HepG2 (cell line): ENCODE measurements around the gene C16orf87. TPM values are rescaled to one million over a fixed set of nuclear protein-coding genes. Genes with fewer than 3 reads are reported as not detected.

Experiments used
- AHR ChIP-seq: IDR thresholded peaks from 2 replicates; pipeline ENCODE4 v1.6.1; 2018; ENCODE audit warnings: missing genetic modification reagents, missing compliant biosample characterization
- CCDC6 ChIP-seq: sonication (generic); formaldehyde crosslinking; IDR thresholded peaks from 2 replicates; pipeline ENCODE4 v1.8.1; 2022; ENCODE audit warnings: mild to moderate bottlenecking, missing genetic modification reagents, moderate library complexity
- KDM2A ChIP-seq: sonication (generic); formaldehyde crosslinking; IDR thresholded peaks from 2 replicates; pipeline ENCODE4 v1.4.0; 2020; ENCODE audit warnings: low read depth, missing genetic modification reagents, borderline replicate concordance
- NFYB ChIP-seq: sonication (generic); formaldehyde crosslinking; IDR thresholded peaks from 2 replicates; pipeline ENCODE4 v1.4.0; 2020; ENCODE audit warnings: missing genetic modification reagents
- NR2C2 ChIP-seq: sonication (generic); formaldehyde crosslinking; IDR thresholded peaks from 2 replicates; pipeline ENCODE4 v1.4.0; 2020; ENCODE audit warnings: missing genetic modification reagents, mild to moderate bottlenecking, moderate library complexity, borderline replicate concordance
- PRDM10 ChIP-seq: sonication (generic); formaldehyde crosslinking; IDR thresholded peaks from 2 replicates; pipeline ENCODE4 v1.4.0; 2020; ENCODE audit warnings: low read depth, missing genetic modification reagents
- SRSF4 ChIP-seq: fragments of 200-400 bp; formaldehyde crosslinking; IDR thresholded peaks from one replicate; pipeline ENCODE4 v1.6.1; 2018; ENCODE audit warnings: mild to moderate bottlenecking, low read depth, low read length, moderate library complexity; ENCODE audit not compliant: poor library complexity, severe bottlenecking
- SRSF9 ChIP-seq: fragments of 200-400 bp; formaldehyde crosslinking; IDR thresholded peaks from 2 replicates; pipeline ENCODE4 v1.6.1; 2018; ENCODE audit warnings: borderline replicate concordance, mild to moderate bottlenecking, low read depth, low read length; ENCODE audit not compliant: insufficient read depth, poor library complexity, severe bottlenecking
- TOPORS ChIP-seq: sonication (generic); formaldehyde crosslinking; IDR thresholded peaks from 2 replicates; pipeline ENCODE4 v1.8.0; 2023; ENCODE audit warnings: mild to moderate bottlenecking, missing genetic modification reagents
- XBP1 ChIP-seq: sonication (generic); formaldehyde crosslinking; IDR thresholded peaks from 2 replicates; pipeline ENCODE4 v1.5.0; 2020; ENCODE audit warnings: missing genetic modification reagents
- YY1 ChIP-seq: IDR thresholded peaks from 2 replicates; pipeline ENCODE4 v1.6.1; 2011; ENCODE audit warnings: low read length, low read depth, moderate library complexity, mild to moderate bottlenecking; ENCODE audit not compliant: insufficient read depth, insufficient replicate concordance
- ZBTB10 ChIP-seq: sonication (generic); formaldehyde crosslinking; IDR thresholded peaks from 2 replicates; pipeline ENCODE4 v1.4.0; 2020; ENCODE audit warnings: missing genetic modification reagents, borderline replicate concordance
- ZMAT3 ChIP-seq: sonication (generic); formaldehyde crosslinking; conservative IDR thresholded peaks from 2 replicates; pipeline ENCODE4 v1.7.0; 2021; ENCODE audit warnings: missing genetic modification reagents
- ZNF430 ChIP-seq: sonication (generic); formaldehyde crosslinking; IDR thresholded peaks from 2 replicates; pipeline ENCODE4 v1.9.0; 2021; ENCODE audit warnings: mild to moderate bottlenecking, missing genetic modification reagents
- ZNF44 ChIP-seq: sonication (generic); formaldehyde crosslinking; IDR thresholded peaks from 2 replicates; pipeline ENCODE4 v1.5.1; 2020; ENCODE audit warnings: mild to moderate bottlenecking, missing genetic modification reagents
- polyA plus RNA-seq, 8 experiments: library from polyadenylated mRNA; depleted of rRNA in 3 of 8; stranded (reverse) in 7 of 8; unstranded in 1 of 8; fragments of >200 nt; fragmentation: Illumina TruSeq in 4 of 8; extraction: Trizol in 4 of 8; gene quantifications; 2 replicates each; pipeline versions ENCODE4 v1.2.1 to v1.2.3, GENCODE V29; 2011 to 2016; ENCODE audit warnings: low read depth in 4 of 8, missing spikeins in 1 of 8, mixed read lengths in 1 of 8; ENCODE audit not compliant: insufficient read depth in 1 of 8
- total RNA-seq, 5 experiments: library from RNA; depleted of rRNA; stranded (reverse); fragments of >200 nt; fragmentation: Illumina TruSeq; extraction: Trizol; gene quantifications; 2 replicates each; pipeline ENCODE4 v1.2.3, GENCODE V29; 2016; ENCODE audit warnings: low read depth in 1 of 5
- TF ChIP-seq, protein P1 (sequence below): sonication (generic); formaldehyde crosslinking; IDR thresholded peaks from 2 replicates; pipeline ENCODE4 v1.4.0; 2020; ENCODE audit warnings: missing genetic modification reagents
- TF ChIP-seq, protein P2 (sequence below): IDR thresholded peaks from 2 replicates; pipeline ENCODE4 v1.6.1; 2016; ENCODE audit warnings: missing compliant biosample characterization, missing genetic modification reagents, borderline replicate concordance

Gene C16orf87
- total and polyA plus RNA-seq, 2 of the 13 experiments (the other 11 are each of a cell fraction or from before 2014, with no cell fraction given): 8.6 to 19.5 TPM

GRCh38 chr16:46830902-46831647 lies at the start of gene C16orf87 (continued):
- TF ChIP-seq, protein P1, sequence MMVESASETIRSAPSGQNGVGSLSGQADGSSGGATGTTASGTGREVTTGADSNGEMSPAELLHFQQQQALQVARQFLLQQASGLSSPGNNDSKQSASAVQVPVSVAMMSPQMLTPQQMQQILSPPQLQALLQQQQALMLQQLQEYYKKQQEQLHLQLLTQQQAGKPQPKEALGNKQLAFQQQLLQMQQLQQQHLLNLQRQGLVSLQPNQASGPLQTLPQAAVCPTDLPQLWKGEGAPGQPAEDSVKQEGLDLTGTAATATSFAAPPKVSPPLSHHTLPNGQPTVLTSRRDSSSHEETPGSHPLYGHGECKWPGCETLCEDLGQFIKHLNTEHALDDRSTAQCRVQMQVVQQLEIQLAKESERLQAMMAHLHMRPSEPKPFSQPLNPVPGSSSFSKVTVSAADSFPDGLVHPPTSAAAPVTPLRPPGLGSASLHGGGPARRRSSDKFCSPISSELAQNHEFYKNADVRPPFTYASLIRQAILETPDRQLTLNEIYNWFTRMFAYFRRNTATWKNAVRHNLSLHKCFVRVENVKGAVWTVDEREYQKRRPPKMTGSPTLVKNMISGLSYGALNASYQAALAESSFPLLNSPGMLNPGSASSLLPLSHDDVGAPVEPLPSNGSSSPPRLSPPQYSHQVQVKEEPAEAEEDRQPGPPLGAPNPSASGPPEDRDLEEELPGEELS (CRISPR knock-in tag): 0 out of 2 replicates have a peak, but pooled peaks have one; percentile 2
- TF ChIP-seq KDM2A (CRISPR knock-in tag) (peak; percentile 81), ZNF44 (CRISPR knock-in tag) (no peak), PRDM10 (CRISPR knock-in tag) (0 out of 2 replicates have a peak, but pooled peaks have one; percentile 38), ZBTB10 (CRISPR knock-in tag) (peak; percentile 40), SRSF4 (no peak), YY1 (peak; percentile 80), ZNF430 (CRISPR knock-in tag) (0 out of 2 replicates have a peak, but pooled peaks have one; percentile 45), TOPORS (CRISPR knock-in tag) (0 out of 2 replicates have a peak, but pooled peaks have one; percentile 30), XBP1 (CRISPR knock-in tag) (no peak; the same call in 1 of the 2 replicates), NFYB (CRISPR knock-in tag) (peak; percentile 85), SRSF9 (no peak), ZMAT3 (peak; percentile 87), NR2C2 (CRISPR knock-in tag) (peak; percentile 53), AHR (CRISPR knock-in tag) (0 out of 2 replicates have a peak, but pooled peaks have one; percentile 24), CCDC6 (CRISPR knock-in tag) (no peak; the same call in 1 of the 2 replicates)
- TF ChIP-seq, protein P2, sequence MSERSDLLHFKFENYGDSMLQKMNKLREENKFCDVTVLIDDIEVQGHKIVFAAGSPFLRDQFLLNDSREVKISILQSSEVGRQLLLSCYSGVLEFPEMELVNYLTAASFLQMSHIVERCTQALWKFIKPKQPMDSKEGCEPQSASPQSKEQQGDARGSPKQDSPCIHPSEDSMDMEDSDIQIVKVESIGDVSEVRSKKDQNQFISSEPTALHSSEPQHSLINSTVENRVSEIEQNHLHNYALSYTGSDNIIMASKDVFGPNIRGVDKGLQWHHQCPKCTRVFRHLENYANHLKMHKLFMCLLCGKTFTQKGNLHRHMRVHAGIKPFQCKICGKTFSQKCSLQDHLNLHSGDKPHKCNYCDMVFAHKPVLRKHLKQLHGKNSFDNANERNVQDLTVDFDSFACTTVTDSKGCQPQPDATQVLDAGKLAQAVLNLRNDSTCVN (CRISPR knock-in tag): peak; percentile 24; the same call in 1 of the 2 replicates
